ENCODE measurements around the gene NTF3.

DNA sequence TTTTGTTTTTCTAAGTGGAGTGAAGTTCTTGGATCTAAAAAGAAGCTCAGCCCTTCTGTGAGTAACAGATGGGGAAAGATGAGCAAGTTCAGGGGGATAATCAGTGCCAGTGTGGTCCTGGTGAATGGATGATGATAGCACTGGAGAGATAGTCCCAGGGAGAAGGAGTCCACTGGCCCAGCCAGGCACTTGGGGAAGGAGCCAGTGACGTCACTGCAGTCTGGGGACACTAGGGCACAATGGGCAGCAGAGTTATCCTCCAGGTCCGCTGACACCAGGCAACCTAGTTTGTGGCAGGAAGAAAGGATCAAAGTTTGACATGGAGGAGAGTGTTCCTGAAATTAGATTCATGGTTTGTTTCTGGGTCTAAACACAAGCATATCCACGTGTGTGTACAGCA lies 101.5 kb downstream of the NTF3 start:
- no peak for TF ChIP-seq POLR2AphosphoS5 (IDR thresholded peaks at IDR 0.05)
- TF ChIP-seq, protein P1, sequence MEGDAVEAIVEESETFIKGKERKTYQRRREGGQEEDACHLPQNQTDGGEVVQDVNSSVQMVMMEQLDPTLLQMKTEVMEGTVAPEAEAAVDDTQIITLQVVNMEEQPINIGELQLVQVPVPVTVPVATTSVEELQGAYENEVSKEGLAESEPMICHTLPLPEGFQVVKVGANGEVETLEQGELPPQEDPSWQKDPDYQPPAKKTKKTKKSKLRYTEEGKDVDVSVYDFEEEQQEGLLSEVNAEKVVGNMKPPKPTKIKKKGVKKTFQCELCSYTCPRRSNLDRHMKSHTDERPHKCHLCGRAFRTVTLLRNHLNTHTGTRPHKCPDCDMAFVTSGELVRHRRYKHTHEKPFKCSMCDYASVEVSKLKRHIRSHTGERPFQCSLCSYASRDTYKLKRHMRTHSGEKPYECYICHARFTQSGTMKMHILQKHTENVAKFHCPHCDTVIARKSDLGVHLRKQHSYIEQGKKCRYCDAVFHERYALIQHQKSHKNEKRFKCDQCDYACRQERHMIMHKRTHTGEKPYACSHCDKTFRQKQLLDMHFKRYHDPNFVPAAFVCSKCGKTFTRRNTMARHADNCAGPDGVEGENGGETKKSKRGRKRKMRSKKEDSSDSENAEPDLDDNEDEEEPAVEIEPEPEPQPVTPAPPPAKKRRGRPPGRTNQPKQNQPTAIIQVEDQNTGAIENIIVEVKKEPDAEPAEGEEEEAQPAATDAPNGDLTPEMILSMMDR (IDR thresholded peaks at IDR 0.05) = no peak
- TF ChIP-seq POLR2A (IDR thresholded peaks at IDR 0.05) = no peak
- TF ChIP-seq EP300 (IDR thresholded peaks at IDR 0.05) = no peak
